ENCODE measurements around the gene BDKRB1. TPM values are rescaled to one million over a fixed set of nuclear protein-coding genes. Genes with fewer than 3 reads are reported as not detected.

The BDKRB1 gene
- total RNA-seq, 3 donors from 2014 or later (not counting 1 experiment from before 2014, with no cell fraction given), result not detected

- Histone ChIP-seq H3K4me1 (ENCODE audit: control insufficient read depth, insufficient read depth, low read length) (no peaks in the 10 kb centered on the region), H3K36me3 (ENCODE audit: control insufficient read depth, insufficient read depth, low read length) (no peaks in the 10 kb centered on the region), H3K27me3 (ENCODE audit: control insufficient read depth, insufficient read depth, low read length) (peaks cover 6% of the 10 kb centered on the region), H3K9me3 (ENCODE audit: control insufficient read depth, insufficient read depth, low read length) (no peaks in the 10 kb centered on the region), H3K4me3 (ENCODE audit: low read length) (no peak overlapping the region), H3K27ac (ENCODE audit: low read length) (no peak overlapping the region)
- Mint-ChIP-seq H3K27ac (no peak overlapping the region), H3K4me3 (no peak overlapping the region), H3K4me1 (no peaks in the 10 kb centered on the region), H3K9me3 (no peaks in the 10 kb centered on the region), H3K36me3 (no peaks in the 10 kb centered on the region), H3K27me3 (ENCODE audit: low read depth in 2 of 2) (peaks cover 19 to 66% of the 10 kb centered on the region in 2 donors)
- WGBS (ENCODE audit: insufficient coverage), result 79% methylated on average over 7 of the region's 9 CpGs
- ATAC-seq (no peak), DNase-seq (no peak)
- TF ChIP-seq CTCF (IDR thresholded peaks at IDR 0.05), result no peak
- intact Hi-C loops (cut with micrococcal nuclease), result no loop called here
Observed at GRCh38 chr14:96252999-96253539, 2.9 kb upstream of the BDKRB1 start.

- Histone ChIP-seq H3K9me3 (ENCODE audit: control insufficient read depth, insufficient read depth, low read length) (no peaks in the 10 kb centered on the region), H3K36me3 (ENCODE audit: control insufficient read depth, insufficient read depth, low read length) (no peaks in the 10 kb centered on the region), H3K4me1 (ENCODE audit: control insufficient read depth, insufficient read depth, low read length) (no peaks in the 10 kb centered on the region), H3K4me3 (ENCODE audit: low read length) (no peak overlapping the region), H3K27me3 (ENCODE audit: control insufficient read depth, insufficient read depth, low read length) (peaks cover 6% of the 10 kb centered on the region), H3K27ac (ENCODE audit: low read length) (no peak overlapping the region)
- Mint-ChIP-seq H3K4me3 (no peak overlapping the region), H3K27me3 (ENCODE audit: low read depth in 2 of 2) (peaks cover 13 to 50% of the 10 kb centered on the region in 2 donors), H3K9me3 (no peaks in the 10 kb centered on the region), H3K27ac (no peak overlapping the region), H3K4me1 (no peaks in the 10 kb centered on the region), H3K36me3 (no peaks in the 10 kb centered on the region)
- no peak for TF ChIP-seq CTCF (IDR thresholded peaks at IDR 0.05)
- ATAC-seq (no peak), DNase-seq (no peak)
- intact Hi-C loops (cut with micrococcal nuclease), result no loop called here
- 73% methylated on average over 11 of the region's 11 CpGs for WGBS (ENCODE audit: insufficient coverage)
Observed at GRCh38 chr14:96254687-96255086, 1.3 kb upstream of the BDKRB1 start.

GRCh38 chr14:96256407-96256806, 397 bp downstream of the BDKRB1 start:
- Mint-ChIP-seq H3K27ac (no peak overlapping the region), H3K4me1 (no peaks in the 10 kb centered on the region), H3K27me3 (ENCODE audit: low read depth in 2 of 2) (peaks cover 16 to 45% of the 10 kb centered on the region in 2 donors), H3K36me3 (no peaks in the 10 kb centered on the region), H3K9me3 (no peaks in the 10 kb centered on the region), H3K4me3 (no peak overlapping the region)
- H3K4me3 ChIP-seq (ENCODE audit: low read length), result no peak overlapping the region
- TF ChIP-seq CTCF (IDR thresholded peaks at IDR 0.05), result no peak
- no peak for DNase-seq
- H3K27ac ChIP-seq (ENCODE audit: low read length), result no peak overlapping the region
- no peaks in the 10 kb centered on the region for H3K9me3 ChIP-seq (ENCODE audit: control insufficient read depth, insufficient read depth, low read length)
- no peak for ATAC-seq
- intact Hi-C loops (cut with micrococcal nuclease), result no loop called here
- H3K27me3 ChIP-seq (ENCODE audit: control insufficient read depth, insufficient read depth, low read length), result peaks cover 6% of the 10 kb centered on the region
- H3K36me3 ChIP-seq (ENCODE audit: control insufficient read depth, insufficient read depth, low read length), result no peaks in the 10 kb centered on the region
- H3K4me1 ChIP-seq (ENCODE audit: control insufficient read depth, insufficient read depth, low read length), result no peaks in the 10 kb centered on the region
- WGBS (ENCODE audit: insufficient coverage), result 81% methylated on average over 3 of the region's 4 CpGs

- 77% methylated on average over 8 of the region's 8 CpGs for WGBS (ENCODE audit: insufficient coverage)
- Histone ChIP-seq H3K27ac (ENCODE audit: low read length) (no peak overlapping the region), H3K36me3 (ENCODE audit: control insufficient read depth, insufficient read depth, low read length) (no peaks in the 10 kb centered on the region), H3K27me3 (ENCODE audit: control insufficient read depth, insufficient read depth, low read length) (peaks cover 6% of the 10 kb centered on the region), H3K9me3 (ENCODE audit: control insufficient read depth, insufficient read depth, low read length) (no peaks in the 10 kb centered on the region), H3K4me3 (ENCODE audit: low read length) (no peak overlapping the region), H3K4me1 (ENCODE audit: control insufficient read depth, insufficient read depth, low read length) (no peaks in the 10 kb centered on the region)
- ATAC-seq, result no peak
- intact Hi-C loops (cut with micrococcal nuclease), result no loop called here
- no peaks in the 10 kb centered on the region for H3K36me3 Mint-ChIP-seq
- H3K4me3 Mint-ChIP-seq, result no peak overlapping the region
- H3K9me3 Mint-ChIP-seq, result no peaks in the 10 kb centered on the region
- TF ChIP-seq CTCF (IDR thresholded peaks at IDR 0.05), result no peak
- no peaks in the 10 kb centered on the region for H3K4me1 Mint-ChIP-seq
- no peak overlapping the region for H3K27ac Mint-ChIP-seq
- peaks cover 10 to 39% of the 10 kb centered on the region in 2 donors for H3K27me3 Mint-ChIP-seq (ENCODE audit: low read depth in 2 of 2)
- DNase-seq, result no peak
Observed at GRCh38 chr14:96257056-96257455, 1.0 kb downstream of the BDKRB1 start.

All from natural killer cell (primary cell).